H1 (cell line): ENCODE data around the gene AMN. TPM values are rescaled to one million over a fixed set of nuclear protein-coding genes. Genes with fewer than 3 reads are reported as not detected.

ENCODE experiments used
- CTCF ChIA-PET: fragments of 300-600 bp; sonication (Branson Sonifier 250); formaldehyde crosslinking; loops from one replicate; lab custom pipeline; 2021; ENCODE audit not compliant: partially characterized antibody; lab: Charles Lee
- POLR2A ChIA-PET: fragments of 300-600 bp; sonication (Branson Sonifier 250); formaldehyde crosslinking; loops from one replicate; lab custom pipeline; 2021; ENCODE audit warnings: inconsistent platforms; ENCODE audit not compliant: partially characterized antibody; lab: Charles Lee
- DNase-seq, 2 experiments: peaks; one replicate each; pipeline versions ENCODE4 v3.0.0 to v3.0.0-alpha.2; 2010 to 2022; ENCODE audit warnings: low spot score in 2 of 2, low read depth in 1 of 2, mixed read lengths in 1 of 2
- FAIRE-seq: peaks from 2 replicates; lab custom pipeline; 2011; peaks lifted over from hg19 to GRCh38; lab: Jason Lieb, UNC
- H2AFZ ChIP-seq: 2 replicates; pipeline ENCODE4 v1.8.1; 2012; ENCODE audit warnings: low read length, inconsistent platforms
- H2AK5ac ChIP-seq: 2 replicates; pipeline ENCODE4 v1.6.1; 2013; ENCODE audit warnings: low read depth, low read length
- H2BK120ac ChIP-seq: replicated peaks from 2 replicates; pipeline ENCODE3; 2013; ENCODE audit warnings: low read depth, low read length, inconsistent platforms
- H2BK12ac ChIP-seq: 2 replicates; pipeline ENCODE4 v1.6.1; 2013; ENCODE audit warnings: low read depth, low read length
- H2BK15ac ChIP-seq: 2 replicates; pipeline ENCODE4 v1.6.1; 2013; ENCODE audit warnings: low read length
- H2BK20ac ChIP-seq: 2 replicates; pipeline ENCODE4 v1.6.1; 2013; ENCODE audit warnings: low read length
- H2BK5ac ChIP-seq: 2 replicates; pipeline ENCODE4 v1.6.1; 2013; ENCODE audit warnings: low read depth, low read length
- H3K14ac ChIP-seq: 2 replicates; pipeline ENCODE4 v1.6.1; 2013; ENCODE audit warnings: inconsistent platforms; ENCODE audit not compliant: insufficient read length
- H3K18ac ChIP-seq: 2 replicates; pipeline ENCODE4 v1.6.1; 2013; ENCODE audit warnings: low read length; ENCODE audit errors: extremely low read depth
- H3K23ac ChIP-seq: 2 replicates; pipeline ENCODE4 v1.6.1; 2013; ENCODE audit warnings: inconsistent platforms; ENCODE audit not compliant: insufficient read length
- H3K23me2 ChIP-seq: 2 replicates; pipeline ENCODE4 v1.6.1; 2013; ENCODE audit warnings: low read depth, low read length
- H3K27ac ChIP-seq: 2 replicates; pipeline ENCODE4 v1.6.1; 2011; ENCODE audit warnings: low read depth, low read length, inconsistent platforms
- H3K27me3 ChIP-seq, 4 experiments: replicated peaks in 1 of 4; 1 replicate in 1 of 4; 2 replicates in 3 of 4; pipeline versions ENCODE4 v1.6.1 to v1.8.1; 2011 to 2013; ENCODE audit warnings: low read length in 3 of 4, mild to moderate bottlenecking in 3 of 4, inconsistent platforms in 2 of 4, mixed read lengths in 2 of 4, moderate library complexity in 1 of 4; ENCODE audit not compliant: control insufficient read depth in 3 of 4, insufficient read depth in 3 of 4; ENCODE audit errors: extremely low read depth in 1 of 4
- H3K36me3 ChIP-seq, 4 experiments: 2 replicates each; pipeline versions ENCODE4 v1.6.1 to v1.8.1; 2011 to 2013; ENCODE audit warnings: mild to moderate bottlenecking in 4 of 4, low read length in 3 of 4, moderate library complexity in 2 of 4, control low read depth in 1 of 4, inconsistent platforms in 1 of 4; ENCODE audit not compliant: insufficient read depth in 4 of 4, control insufficient read depth in 2 of 4
- H3K4ac ChIP-seq: replicated peaks from 2 replicates; pipeline ENCODE3; 2013; ENCODE audit warnings: low read length, low read depth, mixed read lengths, inconsistent platforms; ENCODE audit not compliant: insufficient read length
- H3K4me1 ChIP-seq, 4 experiments: replicated peaks in 1 of 4; 1 replicate in 1 of 4; 2 replicates in 3 of 4; pipeline versions ENCODE4 v1.6.1 to v1.8.1; 2011 to 2013; ENCODE audit warnings: low read length in 3 of 4, inconsistent platforms in 2 of 4, mixed read lengths in 1 of 4; ENCODE audit not compliant: insufficient read depth in 4 of 4, control insufficient read depth in 3 of 4
- H3K4me2 ChIP-seq, 2 experiments: 2 replicates each; pipeline versions ENCODE4 v1.6.1 to v1.8.1; 2011 to 2013; ENCODE audit warnings: low read depth in 2 of 2, low read length in 2 of 2, control low read depth in 1 of 2, inconsistent platforms in 1 of 2, mild to moderate bottlenecking in 1 of 2; ENCODE audit not compliant: insufficient read depth in 1 of 2
- H3K4me3 ChIP-seq, 4 experiments: fragments of 200-600, 300-600 bp in 1 of 4; sonication (generic), shearing (Covaris generic), sonication (Bioruptor Twin) in 1 of 4; 2 replicates each; pipeline versions ENCODE4 v1.5.1 to v1.8.1; 2011 to 2016; ENCODE audit warnings: low read length in 4 of 4, low read depth in 3 of 4, control low read depth in 2 of 4, inconsistent platforms in 2 of 4, mild to moderate bottlenecking in 2 of 4, mixed read lengths in 1 of 4, moderate library complexity in 1 of 4; ENCODE audit not compliant: insufficient read depth in 2 of 4; ENCODE audit errors: extremely low read depth in 1 of 4
- H3K56ac ChIP-seq: replicated peaks from 2 replicates; pipeline ENCODE3; 2013; ENCODE audit warnings: low read depth, mild to moderate bottlenecking, mixed read lengths, low read length, inconsistent platforms; ENCODE audit not compliant: insufficient read length
- H3K79me1 ChIP-seq: 2 replicates; pipeline ENCODE4 v1.6.1; 2013; ENCODE audit warnings: low read depth, low read length, control low read depth
- H3K79me2 ChIP-seq, 2 experiments: 2 replicates each; pipeline versions ENCODE4 v1.6.1 to v1.8.1; 2012 to 2013; ENCODE audit warnings: low read length in 2 of 2, mild to moderate bottlenecking in 2 of 2, inconsistent platforms in 1 of 2; ENCODE audit not compliant: insufficient read depth in 2 of 2, control insufficient read depth in 1 of 2
- H3K9ac ChIP-seq, 4 experiments: replicated peaks in 1 of 4; 1 replicate in 1 of 4; 2 replicates in 3 of 4; pipeline versions ENCODE4 v1.6.1 to v1.8.1; 2011 to 2013; ENCODE audit warnings: low read depth in 3 of 4, low read length in 3 of 4, control low read depth in 2 of 4, mild to moderate bottlenecking in 2 of 4, moderate library complexity in 2 of 4, inconsistent platforms in 1 of 4; ENCODE audit errors: extremely low read depth in 1 of 4
- H3K9me3 ChIP-seq, 2 experiments: 2 replicates each; pipeline versions ENCODE4 v1.6.1 to v1.8.1; 2012 to 2013; ENCODE audit warnings: mild to moderate bottlenecking in 2 of 2, moderate library complexity in 2 of 2, control low read depth in 1 of 2, inconsistent platforms in 1 of 2, low read depth in 1 of 2, low read length in 1 of 2, mixed read lengths in 1 of 2; ENCODE audit not compliant: insufficient read depth in 2 of 2
- H4K20me1 ChIP-seq, 2 experiments: replicated peaks in 1 of 2; 2 replicates each; pipeline versions ENCODE3 to v1.8.1; 2011 to 2013; ENCODE audit warnings: inconsistent platforms in 2 of 2, low read length in 2 of 2, mild to moderate bottlenecking in 1 of 2; ENCODE audit not compliant: insufficient read depth in 2 of 2, control insufficient read depth in 1 of 2
- H4K5ac ChIP-seq: 2 replicates; pipeline ENCODE4 v1.6.1; 2013; ENCODE audit warnings: low read length, low read depth, mixed read lengths, inconsistent platforms; ENCODE audit not compliant: insufficient read length
- H4K8ac ChIP-seq: 2 replicates; pipeline ENCODE4 v1.8.0; 2013; ENCODE audit warnings: mild to moderate bottlenecking, moderate library complexity, low read length, inconsistent platforms; ENCODE audit not compliant: insufficient read depth; ENCODE audit errors: extremely low read depth
- H4K91ac ChIP-seq: replicated peaks from 2 replicates; pipeline ENCODE3; 2013; ENCODE audit warnings: low read length, mixed read lengths, inconsistent platforms; ENCODE audit not compliant: insufficient read length
- BRCA1 ChIP-seq: IDR thresholded peaks from 2 replicates; pipeline ENCODE4 v1.6.1; 2012; ENCODE audit warnings: low read depth, low read length, improper control_type of control experiment
- CBX5 ChIP-seq: fragments of 300-800, 300-1000 bp; sonication (generic); IDR thresholded peaks from 2 replicates; pipeline ENCODE4 v1.7.1; 2016; ENCODE audit warnings: antibody characterized with exemption, low read length, low read depth
- CTBP2 ChIP-seq: IDR thresholded peaks from 2 replicates; pipeline ENCODE4 v1.7.0; 2011; ENCODE audit warnings: borderline replicate concordance, mild to moderate bottlenecking, moderate library complexity, mixed read lengths, low read length; ENCODE audit not compliant: insufficient read depth, insufficient read length
- EZH2 ChIP-seq: fragments of 200-600 bp; sonication (generic); IDR thresholded peaks from 2 replicates; pipeline ENCODE4 v1.7.1; 2012; ENCODE audit warnings: low read depth, mild to moderate bottlenecking, moderate library complexity, low read length, inconsistent platforms; ENCODE audit not compliant: severe bottlenecking
- HDAC6 ChIP-seq: IDR thresholded peaks from one replicate; pipeline ENCODE4 v1.7.1; 2012; ENCODE audit warnings: low read depth, mild to moderate bottlenecking, inconsistent platforms, low read length, moderate library complexity
- JUN ChIP-seq: IDR thresholded peaks from 2 replicates; pipeline ENCODE4 v1.6.1; 2011; ENCODE audit warnings: low read depth, mild to moderate bottlenecking, improper control_type of control experiment, low read length
- PHF8 ChIP-seq: fragments of 200-600 bp; sonication (generic); conservative IDR thresholded peaks from 2 replicates; pipeline ENCODE4 v1.7.1; 2012; ENCODE audit warnings: low read depth, mild to moderate bottlenecking, inconsistent platforms, low read length, moderate library complexity
- POLR2AphosphoS5 ChIP-seq: IDR thresholded peaks from 2 replicates; pipeline ENCODE4 v1.6.1; 2011; ENCODE audit warnings: low read depth, low read length
- RNF2 ChIP-seq: fragments of 200-900, 300-1000 bp; sonication (generic); IDR thresholded peaks from 2 replicates; pipeline ENCODE4 v1.7.1; 2016; ENCODE audit warnings: borderline replicate concordance, low read depth, mild to moderate bottlenecking, antibody characterized with exemption, low read length; ENCODE audit not compliant: poor library complexity, severe bottlenecking; ENCODE audit errors: missing control alignments
- SIX5 ChIP-seq: IDR thresholded peaks from 2 replicates; pipeline ENCODE4 v1.6.1; 2011; ENCODE audit warnings: mild to moderate bottlenecking, low read depth, low read length
- TCF12 ChIP-seq: IDR thresholded peaks from 2 replicates; pipeline ENCODE4 v1.6.1; 2011; ENCODE audit warnings: low read depth, mild to moderate bottlenecking, low read length
- WGBS, 2 experiments: shearing (Covaris generic) in 1 of 2; methylation state at CpG; one replicate each; pipeline versions ENCODE4 v1.1.6 to v1.1.7; 2013 to 2015; ENCODE audit warnings: low lambda C conversion rate in 2 of 2, mixed read lengths in 2 of 2, inconsistent platforms in 1 of 2, low coverage in 1 of 2, missing lambda C conversion rate in 1 of 2; ENCODE audit not compliant: insufficient replicate concordance in 2 of 2, insufficient coverage in 1 of 2, insufficient read length in 1 of 2; ENCODE audit errors: extremely low coverage in 1 of 2, missing lambda C conversion rate in 1 of 2; 5-methylcytosine and 5-hydroxymethylcytosine counted together
- polyA plus RNA-seq, 7 experiments: library from polyadenylated mRNA; depleted of rRNA in 3 of 7; stranded (reverse) in 5 of 7; unstranded in 2 of 7; fragments of >200 nt in 5 of 7; fragments of 200-250 nt in 2 of 7; gene quantifications; 1 replicate in 5 of 7; 2 replicates in 1 of 7; 4 replicates in 1 of 7; pipeline versions ENCODE4 v1.2.1 to v1.2.3, GENCODE V29; 2011 to 2013; ENCODE audit warnings: missing spikeins in 2 of 7, mixed read lengths in 2 of 7
- total RNA-seq: library from RNA; stranded (reverse); fragmentation: NEBNext Ultra II Directional; extraction: Animal tissue kit (Norgen Biotek cat#: 25700); gene quantifications from 2 replicates; pipeline ENCODE4 v1.2.1, GENCODE V29; 2021
- TF ChIP-seq, protein P1 (sequence below): IDR thresholded peaks from 2 replicates; pipeline ENCODE4 v1.6.1; 2012; ENCODE audit warnings: inconsistent platforms
- TF ChIP-seq, protein P2 (sequence below): IDR thresholded peaks from 2 replicates; pipeline ENCODE4 v1.6.1; 2012; ENCODE audit warnings: inconsistent platforms

The AMN gene
- total and polyA plus RNA-seq, 2 of the 8 experiments (the other 6 are each of a cell fraction or from before 2014, with no cell fraction given): 0.77 to 1.5 TPM

DNA sequence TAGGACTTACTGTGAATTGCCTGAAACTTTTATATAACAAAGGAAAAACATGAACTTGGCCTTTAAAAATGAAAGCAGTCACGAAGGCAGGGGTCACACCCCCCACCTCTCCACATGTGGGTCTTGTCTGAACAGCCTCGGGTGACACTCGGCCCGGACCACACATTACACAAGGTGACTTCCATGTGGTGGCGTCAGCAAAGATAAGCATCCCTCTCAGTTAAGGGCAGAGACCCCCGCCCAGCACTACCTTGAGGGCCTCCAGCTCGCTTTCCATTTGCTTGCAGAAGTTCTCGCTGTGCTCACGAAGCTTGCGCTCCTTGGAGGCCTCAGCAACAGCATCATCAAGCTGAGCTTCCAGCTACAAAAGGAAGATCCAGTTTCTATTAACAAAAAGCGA, 47.4 kb downstream of the AMN start:
- no peak overlapping the region for H2BK120ac ChIP-seq
- H3K23me2 ChIP-seq: no peaks in the 10 kb centered on the region
- peaks cover 0 to 11% of the 10 kb centered on the region in 2 experiments for H4K20me1 ChIP-seq
- H2BK5ac ChIP-seq: no peak overlapping the region
- H2BK12ac ChIP-seq: no peak overlapping the region
- no peak overlapping the region for H4K91ac ChIP-seq
- peaks cover 10 to 75% (median 41%) of the 10 kb centered on the region in 4 experiments for H3K36me3 ChIP-seq
- H3K79me2 ChIP-seq: no peaks in the 10 kb centered on the region
- H2BK20ac ChIP-seq: no peak overlapping the region
- H2AK5ac ChIP-seq: no peak overlapping the region
- no peak overlapping the region for H3K4ac ChIP-seq
- no peak overlapping the region for H3K14ac ChIP-seq
- H3K18ac ChIP-seq: no peak overlapping the region
- no peaks in the 10 kb centered on the region for H3K27me3 ChIP-seq
- no peaks in the 10 kb centered on the region for H3K4me1 ChIP-seq
- H2AFZ ChIP-seq: no peak overlapping the region
- no peak overlapping the region for H3K4me3 ChIP-seq
- no peak overlapping the region for H3K27ac ChIP-seq
- H3K56ac ChIP-seq: no peak overlapping the region
- POLR2A ChIA-PET: no interaction called here
- no peaks in the 10 kb centered on the region for H3K79me1 ChIP-seq
- no peak overlapping the region for H4K8ac ChIP-seq
- H3K9ac ChIP-seq: no peak overlapping the region
- FAIRE-seq (no peak), DNase-seq (no peak)
- no peak overlapping the region for H3K4me2 ChIP-seq
- no peaks in the 10 kb centered on the region for H3K9me3 ChIP-seq
- no peak overlapping the region for H4K5ac ChIP-seq
- no peak overlapping the region for H3K23ac ChIP-seq
- CTCF ChIA-PET: interaction anchor here (0.6 to 1.2 kb wide), 3 partner anchors 18 to 160 kb away, joined by 3 to 4 read pairs (median 3); no protein-coding TSS in a partner anchor
- H2BK15ac ChIP-seq: no peak overlapping the region
- 95% methylated on average over 11 of the region's 11 CpGs; no CpG with 5 or more reads in 1 of the 2 experiments for WGBS, 2 experiments
- TF ChIP-seq BRCA1: no peak
- TF ChIP-seq SIX5: no peak
- TF ChIP-seq CBX5: no peak
- no peak for TF ChIP-seq CTBP2
- TF ChIP-seq, protein P1, sequence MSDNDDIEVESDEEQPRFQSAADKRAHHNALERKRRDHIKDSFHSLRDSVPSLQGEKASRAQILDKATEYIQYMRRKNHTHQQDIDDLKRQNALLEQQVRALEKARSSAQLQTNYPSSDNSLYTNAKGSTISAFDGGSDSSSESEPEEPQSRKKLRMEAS: no peak
- TF ChIP-seq PHF8: no peak
- TF ChIP-seq POLR2AphosphoS5: no peak
- TF ChIP-seq EZH2: no peak
- TF ChIP-seq, protein P2, sequence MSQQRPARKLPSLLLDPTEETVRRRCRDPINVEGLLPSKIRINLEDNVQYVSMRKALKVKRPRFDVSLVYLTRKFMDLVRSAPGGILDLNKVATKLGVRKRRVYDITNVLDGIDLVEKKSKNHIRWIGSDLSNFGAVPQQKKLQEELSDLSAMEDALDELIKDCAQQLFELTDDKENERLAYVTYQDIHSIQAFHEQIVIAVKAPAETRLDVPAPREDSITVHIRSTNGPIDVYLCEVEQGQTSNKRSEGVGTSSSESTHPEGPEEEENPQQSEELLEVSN: no peak
- TF ChIP-seq RNF2: no peak
- TF ChIP-seq JUN: no peak
- TF ChIP-seq HDAC6: no peak
- TF ChIP-seq TCF12: no peak
- TF ChIP-seq, all 59 proteins: peak for 0
